Pons (tissue), 1 donor: Measurements from ENCODE around the gene NRGN.
"Not testable (repeated sequence)": the region's sequence is repeated elsewhere in the genome, so short reads cannot be mapped to it uniquely, and the experiment has no call there.

Experiments used
- DNase-seq: peaks from one replicate; pipeline ENCODE4 v3.0.0-alpha.2; 2016; ENCODE audit warnings: low spot score

The NRGN gene

DNA sequence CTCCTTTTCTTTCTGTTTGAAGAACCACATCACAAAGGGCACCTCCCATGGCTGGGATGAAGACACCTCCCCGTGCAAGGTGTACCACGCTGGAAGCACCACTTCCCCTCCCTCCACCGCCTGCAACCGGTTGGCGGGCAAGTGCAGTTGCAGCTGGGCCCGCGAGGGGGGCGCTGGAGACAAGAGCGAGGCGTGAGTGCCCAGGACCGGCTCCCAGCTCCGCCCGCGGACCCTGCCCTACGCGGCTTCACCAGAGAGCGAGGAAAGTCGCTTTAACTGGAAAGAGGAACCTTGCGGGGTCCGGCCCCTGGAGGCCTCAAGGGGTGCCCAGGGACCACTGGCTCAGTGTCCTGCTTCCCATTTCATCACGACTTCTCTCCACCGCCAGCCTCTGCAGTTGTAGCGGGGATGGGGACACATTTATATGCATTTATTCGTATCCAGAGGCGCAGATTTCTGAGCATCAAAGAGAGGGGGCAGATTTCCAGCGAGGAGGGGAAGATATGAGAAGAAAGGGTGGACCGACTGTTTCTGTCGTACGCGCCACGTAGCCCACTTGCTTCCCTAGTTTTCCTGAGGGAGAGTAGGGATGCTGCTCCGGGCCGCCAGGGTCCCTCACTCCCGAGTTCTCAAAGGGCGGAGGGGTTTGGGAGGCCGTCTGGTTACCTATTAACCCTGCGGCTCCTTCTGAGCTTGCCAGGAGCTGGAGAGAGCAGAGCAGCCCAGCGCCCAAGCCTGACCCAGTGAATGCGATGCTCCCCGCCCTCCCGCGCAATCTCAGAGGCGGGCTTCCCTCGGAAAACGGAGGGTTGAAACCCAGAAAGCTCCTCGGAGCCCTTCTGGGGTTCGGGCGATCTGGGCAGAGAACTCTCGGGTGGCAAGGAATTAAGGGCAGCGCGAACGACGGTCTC, 18.9 kb downstream of the NRGN start:
- DNase-seq: peak; percentile 72

- DNase-seq: no peak
Measured at GRCh38 chr11:124759266-124760204, 19.8 kb downstream of the NRGN start.

DNA sequence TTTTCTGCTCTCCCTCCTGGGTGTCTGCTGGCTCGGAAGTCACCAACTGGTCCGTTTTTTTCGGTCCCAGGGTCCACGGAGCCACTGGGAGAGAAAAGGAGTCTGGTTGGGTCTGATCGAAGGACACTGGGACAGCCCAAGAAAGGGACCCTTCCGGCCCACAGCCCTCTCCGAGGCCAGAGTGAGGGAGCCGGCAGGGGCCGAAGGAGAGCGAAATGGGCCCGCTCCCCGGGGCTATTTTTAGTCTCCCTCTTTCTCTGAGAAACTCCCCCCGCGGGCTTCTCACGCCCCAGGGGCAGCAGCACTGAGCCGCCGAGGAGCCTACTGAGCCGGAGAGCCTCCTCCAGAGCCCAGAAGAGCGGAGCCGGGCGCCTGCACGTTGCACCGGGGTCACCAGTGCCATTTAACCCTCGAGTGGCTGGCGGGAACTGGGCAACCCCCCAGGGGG, 20.5 kb downstream of the NRGN start:
- DNase-seq: no peak

DNA sequence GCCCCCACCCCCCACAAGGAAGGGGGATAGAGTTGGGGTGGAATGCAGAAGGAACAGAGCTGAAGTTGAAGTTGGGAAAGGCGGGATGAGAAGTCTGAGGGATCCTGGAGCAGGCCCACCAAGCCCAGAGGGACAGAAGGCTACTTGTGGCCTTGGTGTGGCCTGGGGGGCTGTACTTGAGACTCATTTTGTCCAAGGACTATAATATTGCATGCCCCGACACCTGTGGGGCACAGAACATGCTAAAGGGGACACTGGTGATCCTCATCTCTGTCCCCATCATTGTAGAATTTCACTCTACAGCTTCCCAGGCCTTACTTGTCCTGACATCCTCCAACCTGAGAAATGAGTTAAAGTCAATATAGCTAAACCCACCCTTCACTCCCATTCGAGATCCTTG, 21.1 kb downstream of the NRGN start:
- DNase-seq: no peak

- no peak for DNase-seq
Measured at GRCh38 chr11:124761301-124762104, 21.8 kb downstream of the NRGN start.

- no peak for DNase-seq
Measured at GRCh38 chr11:124762105-124762623, 22.4 kb downstream of the NRGN start, which contains the start of gene ESAM. Gene ESAM (minus strand): TSS chr11:124762290. CDS start chr11:124762154, 136 bp downstream.

DNA sequence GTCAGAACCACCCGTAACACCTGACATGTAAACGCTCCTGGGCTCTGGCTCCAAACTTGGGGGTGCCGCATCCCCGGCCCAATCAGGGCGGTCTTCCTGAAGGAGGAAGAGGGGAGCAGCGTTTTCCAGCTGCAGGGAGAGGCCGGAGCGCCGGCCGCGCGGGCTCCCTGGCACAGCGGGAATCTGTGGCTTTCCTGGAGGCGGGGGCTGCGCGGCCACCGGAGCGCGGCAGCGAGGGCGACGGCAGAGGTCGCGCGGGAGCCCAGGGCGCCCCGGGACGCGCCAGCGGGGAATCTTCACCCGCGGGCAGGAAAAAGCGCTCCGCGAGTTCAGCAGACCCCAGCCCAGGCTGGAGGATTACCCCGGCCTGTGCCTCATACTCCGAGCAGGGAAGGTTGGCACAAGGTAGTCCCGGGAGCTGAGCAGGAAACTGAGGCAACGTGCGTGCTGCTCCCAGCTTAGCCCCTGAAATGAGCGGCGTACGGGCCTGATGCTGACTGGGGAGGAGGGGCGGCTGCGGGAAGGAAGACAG, 22.9 kb downstream of the NRGN start:
- DNase-seq: no peak

- peak; percentile 38 for DNase-seq
Measured at GRCh38 chr11:124763156-124763947, 23.6 kb downstream of the NRGN start.

DNA sequence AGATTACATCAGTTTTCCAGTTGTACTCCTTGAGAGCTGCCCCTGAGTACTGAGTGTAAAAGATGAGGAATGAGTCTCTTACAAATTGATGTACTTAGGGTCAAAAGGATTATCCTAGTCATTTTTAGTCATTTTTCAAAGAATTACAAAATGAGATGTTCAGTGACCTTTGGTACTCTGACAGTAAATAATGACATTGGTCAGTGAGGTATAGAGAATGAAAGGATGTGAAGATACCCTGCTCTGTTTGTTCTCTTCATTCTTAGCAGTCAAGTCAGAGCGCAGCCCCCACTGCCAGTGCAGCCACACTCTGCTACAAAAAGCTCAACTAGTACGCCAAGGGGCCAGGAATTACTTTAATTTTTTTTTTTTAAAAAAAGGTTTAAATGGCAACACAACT, 26.4 kb downstream of the NRGN start:
- no peak for DNase-seq

- no peak for DNase-seq
Measured at GRCh38 chr11:124768914-124769313, 29.2 kb downstream of the NRGN start.

DNA sequence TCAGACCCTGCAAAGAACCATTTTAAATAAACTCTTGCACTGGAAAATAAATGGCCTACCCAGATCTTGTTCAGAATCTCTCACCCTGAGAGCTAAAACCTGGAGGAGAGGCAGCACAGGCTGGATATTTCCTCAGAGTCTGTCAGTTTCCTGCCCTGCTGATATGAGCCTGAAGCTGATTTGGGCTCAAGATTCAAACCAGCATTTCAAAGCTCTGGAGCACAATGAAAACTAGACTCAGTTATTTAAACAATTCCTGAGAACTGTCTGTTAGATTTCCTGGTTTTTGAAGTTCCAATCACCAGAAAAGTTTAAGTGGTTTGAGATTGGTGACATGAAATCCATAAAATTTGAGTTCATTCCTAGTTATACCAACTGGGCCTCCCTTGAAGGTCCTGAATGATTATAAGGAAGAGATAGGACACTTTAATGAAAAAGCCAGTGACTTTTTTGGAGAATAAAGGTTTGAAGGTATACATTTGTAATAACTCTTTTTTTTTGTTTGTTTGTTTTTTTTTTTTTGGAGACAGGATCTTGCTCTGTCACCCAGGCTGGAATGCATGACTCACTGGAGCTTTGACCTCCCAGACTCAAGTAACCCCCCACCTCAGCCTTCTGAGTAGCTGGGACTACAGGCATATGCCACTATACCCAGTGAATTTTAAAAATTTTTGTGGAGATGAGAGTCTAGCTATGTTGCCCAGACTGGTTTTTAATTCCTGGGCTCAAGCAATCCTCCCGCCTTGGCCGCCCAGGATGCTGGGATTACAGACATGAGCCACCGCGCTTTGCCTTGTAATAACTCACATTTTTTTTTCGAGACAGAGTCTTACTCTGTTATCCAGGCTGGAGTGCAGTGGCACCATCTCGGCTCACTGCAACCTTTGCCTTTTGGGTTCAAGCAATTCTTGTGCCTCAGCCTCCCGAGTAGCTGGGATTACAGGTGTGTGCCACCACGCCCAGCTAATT, 30.3 kb downstream of the NRGN start:
- DNase-seq: no peak

GRCh38 chr11:124770959-124771358, 31.2 kb downstream of the NRGN start:
- DNase-seq: not testable (repeated sequence)

DNA sequence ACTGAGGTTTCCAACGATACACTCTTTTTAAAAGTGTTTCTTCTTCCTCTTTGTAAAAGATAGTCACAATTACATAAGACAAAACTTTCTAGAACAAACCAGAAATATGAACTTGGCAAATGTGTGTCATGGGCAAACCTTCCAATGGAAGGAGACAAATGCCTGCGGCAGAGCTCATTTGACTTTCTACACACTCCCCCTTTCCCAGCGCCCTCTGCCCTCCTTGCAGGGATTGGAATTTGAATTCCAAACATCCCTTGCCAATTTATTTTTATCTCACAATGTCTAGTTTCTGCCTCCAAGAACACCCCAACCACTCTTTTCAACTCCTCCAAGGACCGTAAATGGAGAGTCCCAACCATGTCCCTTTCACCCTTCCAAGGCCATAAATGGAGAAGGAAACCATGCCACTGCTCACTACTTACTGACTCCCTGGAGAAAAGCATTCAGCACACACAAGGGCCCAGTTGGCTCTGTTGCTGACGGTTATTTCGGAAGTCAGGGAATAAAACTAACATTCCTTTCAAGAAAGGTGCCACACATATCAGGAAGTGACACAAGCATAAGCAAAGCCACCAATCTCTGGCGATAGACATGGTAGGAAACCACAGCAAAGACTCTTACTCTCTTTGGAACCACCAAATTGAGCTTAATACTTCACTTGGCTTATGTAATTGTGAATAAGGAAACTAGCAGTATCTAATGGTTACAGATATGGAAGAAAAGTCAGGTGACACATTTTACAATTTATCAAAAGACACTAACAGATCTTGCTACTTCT, 37.3 kb downstream of the NRGN start:
- DNase-seq: no peak

DNA sequence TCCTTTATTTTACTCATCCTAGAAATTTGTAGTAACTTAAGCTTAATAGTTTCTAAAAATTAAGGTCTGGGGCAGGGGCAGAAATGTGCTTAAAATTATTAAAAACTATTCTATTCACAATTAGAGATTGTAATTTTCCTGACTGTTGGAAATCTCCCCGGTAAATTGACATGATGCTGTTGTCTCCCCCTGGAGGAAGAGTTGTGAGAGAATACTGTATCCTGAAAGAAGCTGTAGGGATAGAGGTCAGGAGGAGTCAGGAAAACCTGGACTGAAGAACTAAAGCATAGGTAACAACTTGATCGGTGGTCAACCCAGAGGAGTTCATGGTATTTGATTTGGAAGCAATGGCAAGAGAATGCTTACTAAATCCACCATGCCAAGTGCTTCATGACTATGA, 38.5 kb downstream of the NRGN start:
- no peak for DNase-seq

- no peak for DNase-seq
Measured at GRCh38 chr11:124779568-124779967, 39.8 kb downstream of the NRGN start.

GRCh38 chr11:124783002-124783401, 43.3 kb downstream of the NRGN start:
- DNase-seq: no peak

- DNase-seq: no peak
Measured at GRCh38 chr11:124784051-124784450, 44.3 kb downstream of the NRGN start.

DNA sequence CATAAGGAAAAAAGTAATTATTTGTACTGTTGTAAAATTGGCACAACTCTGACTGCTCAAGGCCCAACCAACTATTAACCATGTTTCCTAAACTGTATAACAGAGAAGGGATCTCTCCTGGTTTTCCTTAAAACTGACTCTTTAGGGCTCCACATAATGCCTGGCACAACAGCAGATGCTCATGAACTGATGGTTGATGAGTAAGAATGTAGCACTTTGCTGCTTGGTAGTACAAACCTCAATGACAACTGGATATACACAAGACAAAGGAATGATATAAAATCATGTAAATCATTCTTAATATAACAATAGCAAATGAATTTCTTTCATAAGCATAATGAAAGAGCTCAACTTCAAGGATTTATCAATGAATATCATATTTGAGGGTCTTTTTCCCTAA, 48.8 kb downstream of the NRGN start:
- no peak for DNase-seq
